ENCODE data around the gene SUPT3H. TPM values are rescaled to one million over a fixed set of nuclear protein-coding genes. Genes with fewer than 3 reads are reported as not detected.

The SUPT3H gene
- total RNA-seq, 1 donor from 2014 or later = 2.6 TPM

GRCh38 chr6:45160305-45160704 is 217.4 kb downstream of the SUPT3H start:
- Histone ChIP-seq H3K27me3 (ENCODE audit: low read depth) (no peaks in the 10 kb centered on the region), H3K27ac (replicated peaks) (no peak overlapping the region), H3K4me3 (no peak overlapping the region), H3K36me3 (no peaks in the 10 kb centered on the region), H3K4me1 (no peaks in the 10 kb centered on the region), H3K9me3 (replicated peaks) (no peaks in the 10 kb centered on the region)
- TF ChIP-seq CTCF (IDR thresholded peaks at IDR 0.05; ENCODE audit: borderline replicate concordance) = no peak
- intact Hi-C loops (cut with micrococcal nuclease) = no loop called here
- no peak for DNase-seq

DNA sequence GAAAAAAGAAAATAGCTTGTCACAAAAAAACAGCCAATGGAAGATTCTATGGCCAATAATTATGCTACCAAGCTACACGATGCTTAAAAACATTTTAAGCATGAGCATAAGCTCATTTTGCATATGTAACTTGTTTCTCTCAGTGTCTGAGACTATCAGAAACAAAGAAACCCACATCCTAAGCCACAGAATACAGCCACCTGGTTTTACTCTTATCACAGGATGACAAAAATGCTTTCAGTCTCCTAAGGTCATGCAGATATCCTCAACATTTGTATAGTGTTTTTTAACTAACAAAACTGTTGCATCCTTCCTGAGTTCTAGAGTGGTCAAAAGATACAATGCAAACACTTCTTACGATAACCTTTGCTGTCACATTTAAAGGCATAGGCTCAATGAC is 221.7 kb downstream of the SUPT3H start:
- Histone ChIP-seq H3K36me3 (no peaks in the 10 kb centered on the region), H3K4me3 (no peak overlapping the region), H3K27ac (replicated peaks) (no peak overlapping the region), H3K4me1 (no peaks in the 10 kb centered on the region), H3K27me3 (ENCODE audit: low read depth) (no peaks in the 10 kb centered on the region), H3K9me3 (replicated peaks) (no peaks in the 10 kb centered on the region)
- no peak for DNase-seq
- TF ChIP-seq CTCF (IDR thresholded peaks at IDR 0.05; ENCODE audit: borderline replicate concordance) = no peak
- intact Hi-C loops (cut with micrococcal nuclease) = no loop called here

DNA sequence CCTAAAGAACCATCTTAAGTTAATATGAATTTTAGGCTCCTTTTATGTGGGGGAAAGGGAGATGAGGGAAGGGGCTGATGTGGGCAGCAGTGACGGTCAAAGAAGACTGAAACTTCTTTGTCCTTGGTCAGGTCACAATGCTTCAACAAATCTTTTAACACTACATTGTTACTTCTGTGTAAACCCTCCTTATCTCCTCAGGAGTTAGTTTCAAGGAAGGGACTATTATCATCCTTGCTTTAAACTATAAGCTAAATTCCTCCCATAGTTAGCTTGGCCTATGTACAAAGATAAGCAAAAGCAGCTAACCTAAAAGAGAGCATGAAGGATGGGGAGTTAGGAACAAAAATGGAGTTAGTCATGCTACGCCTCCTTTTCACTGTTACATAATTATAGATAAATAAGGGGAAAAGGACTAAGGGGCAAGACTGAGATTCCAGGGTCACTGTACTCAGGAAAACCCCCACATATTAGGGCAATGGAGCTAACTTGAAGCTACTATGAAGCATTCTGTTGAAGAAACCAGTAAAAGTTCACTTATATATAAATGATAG is 222.3 kb downstream of the SUPT3H start:
- intact Hi-C loops (cut with micrococcal nuclease) = no loop called here
- H3K27me3 ChIP-seq (ENCODE audit: low read depth) = no peaks in the 10 kb centered on the region
- no peak overlapping the region for H3K4me3 ChIP-seq
- no peaks in the 10 kb centered on the region for H3K36me3 ChIP-seq
- no peak overlapping the region for H3K27ac ChIP-seq (replicated peaks)
- no peak for DNase-seq
- no peaks in the 10 kb centered on the region for H3K9me3 ChIP-seq (replicated peaks)
- TF ChIP-seq CTCF (IDR thresholded peaks at IDR 0.05; ENCODE audit: borderline replicate concordance) = no peak
- no peaks in the 10 kb centered on the region for H3K4me1 ChIP-seq

DNA sequence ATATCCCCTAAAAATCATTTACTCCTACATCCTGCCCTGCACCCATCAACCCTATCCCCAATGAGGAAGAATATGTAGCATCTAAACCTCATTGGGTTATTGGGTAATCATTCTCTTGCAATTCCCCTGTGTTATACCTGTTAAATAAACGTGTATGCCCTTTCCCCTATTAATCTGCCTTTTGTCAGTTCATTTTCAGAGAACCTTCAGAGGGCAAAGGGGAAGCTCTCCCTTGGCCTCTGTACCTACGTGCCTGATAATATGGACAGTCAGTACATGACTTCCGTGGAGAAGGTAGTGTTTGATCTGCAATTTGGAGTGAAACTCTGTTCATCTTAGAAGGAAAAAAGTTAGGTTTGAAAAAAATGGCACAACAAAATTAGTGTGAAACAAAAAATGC is 223.1 kb downstream of the SUPT3H start:
- H3K4me3 ChIP-seq = no peak overlapping the region
- H3K4me1 ChIP-seq = no peaks in the 10 kb centered on the region
- no peaks in the 10 kb centered on the region for H3K36me3 ChIP-seq
- H3K27ac ChIP-seq (replicated peaks) = no peak overlapping the region
- no peaks in the 10 kb centered on the region for H3K9me3 ChIP-seq (replicated peaks)
- intact Hi-C loops (cut with micrococcal nuclease) = no loop called here
- TF ChIP-seq CTCF (IDR thresholded peaks at IDR 0.05; ENCODE audit: borderline replicate concordance) = no peak
- H3K27me3 ChIP-seq (ENCODE audit: low read depth) = no peaks in the 10 kb centered on the region
- no peak for DNase-seq

- no peaks in the 10 kb centered on the region for H3K27me3 ChIP-seq (ENCODE audit: low read depth)
- no peak overlapping the region for H3K4me3 ChIP-seq
- intact Hi-C loops (cut with micrococcal nuclease) = no loop called here
- H3K4me1 ChIP-seq = no peaks in the 10 kb centered on the region
- H3K27ac ChIP-seq (replicated peaks) = no peak overlapping the region
- TF ChIP-seq CTCF (IDR thresholded peaks at IDR 0.05; ENCODE audit: borderline replicate concordance) = no peak
- DNase-seq = no peak
- H3K9me3 ChIP-seq (replicated peaks) = peaks cover 28% of the 10 kb centered on the region
- no peaks in the 10 kb centered on the region for H3K36me3 ChIP-seq
Observed at GRCh38 chr6:45148711-45149341, 228.9 kb downstream of the SUPT3H start.
